ENCODE results near the gene NATD1.
"Not testable (repeated sequence)": the region's sequence is repeated elsewhere in the genome, so short reads cannot be mapped to it uniquely, and the experiment has no call there.

NATD1 gene

GRCh38 chr17:21198411-21198810, 54.8 kb downstream of the NATD1 start:
- H3K4me3 ChIP-seq (replicated peaks; ENCODE audit: low read depth, low read length), result no peak overlapping the region
- TF ChIP-seq CTCF (IDR thresholded peaks at IDR 0.05; ENCODE audit: insufficient read depth, low read length, poor library complexity, severe bottlenecking), result no peak
- DNase-seq (ENCODE audit: extremely low read depth, insufficient read length), result no peak
- H3K36me3 ChIP-seq (ENCODE audit: control insufficient read depth, insufficient read depth, low read length), result peaks cover 12% of the 10 kb centered on the region
- H3K27me3 ChIP-seq (replicated peaks; ENCODE audit: control insufficient read depth, insufficient read depth, low read length), result no peaks in the 10 kb centered on the region

GRCh38 chr17:21196126-21196525, 57.1 kb downstream of the NATD1 start:
- no peak overlapping the region for H3K4me3 ChIP-seq (replicated peaks; ENCODE audit: low read depth, low read length)
- no peaks in the 10 kb centered on the region for H3K27me3 ChIP-seq (replicated peaks; ENCODE audit: control insufficient read depth, insufficient read depth, low read length)
- H3K36me3 ChIP-seq (ENCODE audit: control insufficient read depth, insufficient read depth, low read length), result peaks cover 12% of the 10 kb centered on the region
- TF ChIP-seq CTCF (IDR thresholded peaks at IDR 0.05; ENCODE audit: insufficient read depth, low read length, poor library complexity, severe bottlenecking), result no peak
- DNase-seq (ENCODE audit: extremely low read depth, insufficient read length), result no peak

DNA sequence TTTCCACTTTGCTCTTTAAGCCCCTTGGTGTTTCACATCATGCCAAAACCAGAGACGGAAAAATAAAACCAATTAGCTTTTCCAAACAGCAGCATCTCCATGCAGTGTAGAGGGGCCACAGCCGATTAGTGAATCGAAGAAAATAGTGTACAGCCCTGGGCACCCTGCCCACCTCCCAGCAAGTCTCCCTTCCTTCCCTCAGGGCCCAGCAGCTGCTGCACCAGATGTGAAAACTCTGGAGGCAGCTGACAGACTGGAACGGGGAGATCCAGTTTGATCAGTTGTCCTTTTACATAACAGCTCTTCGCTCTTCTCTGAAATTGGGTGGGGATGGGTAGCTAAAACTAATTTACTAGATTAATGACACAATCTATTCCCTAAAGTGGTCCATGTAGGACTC, 58.5 kb downstream of the NATD1 start:
- Histone ChIP-seq H3K36me3 (ENCODE audit: control insufficient read depth, insufficient read depth, low read length) (peaks cover 12% of the 10 kb centered on the region), H3K27me3 (replicated peaks; ENCODE audit: control insufficient read depth, insufficient read depth, low read length) (no peaks in the 10 kb centered on the region), H3K4me3 (replicated peaks; ENCODE audit: low read depth, low read length) (no peak overlapping the region)
- TF ChIP-seq CTCF (IDR thresholded peaks at IDR 0.05; ENCODE audit: insufficient read depth, low read length, poor library complexity, severe bottlenecking), result no peak
- DNase-seq (ENCODE audit: extremely low read depth, insufficient read length), result no peak

DNA sequence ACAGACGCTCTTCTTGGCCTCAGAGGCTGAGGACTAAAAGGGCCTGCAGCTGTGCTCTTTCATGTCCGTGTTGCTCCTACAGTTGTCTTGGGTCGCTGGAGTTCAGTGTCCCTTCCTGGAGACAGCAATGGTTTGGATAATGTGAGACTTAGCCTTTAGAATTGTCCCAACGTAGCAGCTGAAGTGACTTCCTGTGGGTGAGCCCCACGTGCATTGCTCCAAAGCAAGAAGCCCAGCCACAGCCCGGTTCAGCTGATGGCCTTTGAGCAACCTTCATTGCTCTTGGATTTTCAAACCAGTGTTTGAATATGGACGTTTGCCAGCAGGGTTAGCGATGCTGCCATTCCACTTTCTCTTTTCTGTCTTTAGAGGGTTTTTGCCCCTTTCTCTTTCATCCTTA, 59.0 kb downstream of the NATD1 start:
- no peak overlapping the region for H3K4me3 ChIP-seq (replicated peaks; ENCODE audit: low read depth, low read length)
- TF ChIP-seq CTCF (IDR thresholded peaks at IDR 0.05; ENCODE audit: insufficient read depth, low read length, poor library complexity, severe bottlenecking), result no peak
- H3K27me3 ChIP-seq (replicated peaks; ENCODE audit: control insufficient read depth, insufficient read depth, low read length), result no peaks in the 10 kb centered on the region
- no peak for DNase-seq (ENCODE audit: extremely low read depth, insufficient read length)
- H3K36me3 ChIP-seq (ENCODE audit: control insufficient read depth, insufficient read depth, low read length), result peaks cover 14% of the 10 kb centered on the region

DNA sequence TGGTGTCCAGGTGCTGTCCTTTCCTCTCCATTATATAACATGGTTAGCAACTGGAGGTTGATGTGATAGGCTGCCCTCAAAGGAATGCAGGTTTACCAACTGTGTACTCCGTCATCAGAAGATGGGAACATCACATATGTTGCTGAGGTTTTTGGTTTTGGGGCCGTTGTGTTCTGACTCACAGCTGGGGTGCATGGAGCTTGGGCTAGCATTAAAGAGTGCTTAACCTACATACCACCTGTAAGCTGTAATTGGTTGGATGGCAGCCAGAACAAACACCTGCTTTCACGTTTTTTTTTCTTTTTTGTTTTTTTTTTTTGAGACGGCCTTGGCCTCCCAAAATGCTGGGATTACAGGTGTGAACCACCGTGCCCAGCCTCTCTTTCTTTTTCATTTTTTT, 60.2 kb downstream of the NATD1 start:
- Histone ChIP-seq H3K4me3 (replicated peaks; ENCODE audit: low read depth, low read length) (no peak overlapping the region), H3K36me3 (ENCODE audit: control insufficient read depth, insufficient read depth, low read length) (peaks cover 13% of the 10 kb centered on the region), H3K27me3 (replicated peaks; ENCODE audit: control insufficient read depth, insufficient read depth, low read length) (no peaks in the 10 kb centered on the region)
- TF ChIP-seq CTCF (IDR thresholded peaks at IDR 0.05; ENCODE audit: insufficient read depth, low read length, poor library complexity, severe bottlenecking), result no peak
- no peak for DNase-seq (ENCODE audit: extremely low read depth, insufficient read length)

DNA sequence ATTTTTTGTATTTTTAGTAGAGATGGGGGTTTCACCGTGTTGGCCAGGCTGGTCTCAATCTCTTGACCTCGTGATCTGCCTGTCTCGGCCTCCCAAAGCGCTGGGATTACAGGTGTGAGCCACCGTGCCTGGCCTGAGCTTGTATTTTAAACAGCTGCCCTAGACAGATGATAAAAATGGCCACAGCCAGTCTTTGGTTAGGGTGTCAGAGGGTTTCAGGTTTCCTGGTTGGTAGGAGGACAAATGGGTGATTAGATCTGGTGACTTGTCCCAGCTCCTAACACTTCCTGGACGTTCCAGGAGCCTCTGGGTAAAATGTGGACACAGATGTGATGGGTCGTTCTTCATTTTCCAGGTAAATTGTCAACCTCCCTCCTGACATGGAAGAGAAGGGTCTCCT, 60.8 kb downstream of the NATD1 start:
- H3K27me3 ChIP-seq (replicated peaks; ENCODE audit: control insufficient read depth, insufficient read depth, low read length); H3K4me3 ChIP-seq (replicated peaks; ENCODE audit: low read depth, low read length); H3K36me3 ChIP-seq (ENCODE audit: control insufficient read depth, insufficient read depth, low read length); DNase-seq (ENCODE audit: extremely low read depth, insufficient read length): not testable (repeated sequence)
